Measurements from ENCODE around the gene SV2B. TPM values are rescaled to one million over a fixed set of nuclear protein-coding genes. Genes with fewer than 3 reads are reported as not detected.

Gene SV2B
- total and polyA plus RNA-seq, 9 of the 15 experiments (the other 6 are each of a cell fraction or from before 2014, with no cell fraction given): 0.01 to 0.25 (median 0.11) TPM

GRCh38 chr15:91102546-91103330 lies 2.7 kb downstream of the SV2B start:
- POLR2A ChIA-PET: no interaction called here
- Histone ChIP-seq H2AFZ (ENCODE audit: low read depth, low read length) (no peak overlapping the region), H3K9me1 (ENCODE audit: control insufficient read depth, insufficient read depth, low read length) (peaks cover 4% of the 10 kb centered on the region), H3K36me3 (ENCODE audit: control insufficient read depth, insufficient read depth, low read length) (no peaks in the 10 kb centered on the region), H3K27ac (ENCODE audit: extremely low read depth, low read depth, low read length) (no peak overlapping the region), H3K9ac (ENCODE audit: insufficient read depth in 1 of 2, low read depth in 2 of 2, low read length in 2 of 2) (no peak overlapping the region), H3K27me3 (ENCODE audit: control insufficient read depth in 2 of 2, insufficient read depth in 2 of 2, low read length in 2 of 2) (peaks cover 33 to 48% of the 10 kb centered on the region in 2 experiments), H3K4me1 (replicated peaks in 1 of 2; ENCODE audit: control insufficient read depth in 2 of 2, insufficient read depth in 2 of 2, low read length in 2 of 2) (peaks cover 0 to 7% of the 10 kb centered on the region in 2 experiments; a peak in 3 of 5 replicates), H3K4me3 (no peak overlapping the region), H4K20me1 (replicated peaks; ENCODE audit: control insufficient read depth, insufficient read depth, low read length) (no peaks in the 10 kb centered on the region), H3K4me2 (ENCODE audit: insufficient read depth, low read length) (no peak overlapping the region), H3K79me2 (ENCODE audit: control insufficient read depth, insufficient read depth, low read length) (no peaks in the 10 kb centered on the region), H3K9me3 (replicated peaks; ENCODE audit: control insufficient read depth, insufficient read depth, low read depth, low read length) (no peaks in the 10 kb centered on the region)
- in situ Hi-C loops (cut with MboI): no loop called here
- intact Hi-C loops (cut with micrococcal nuclease): no loop called here
- ATAC-seq: no peak
- BruUV-seq (replicated peaks): no TSS peak
- no peak for DNase-seq (ENCODE audit: extremely low read depth in 1 of 4, low spot score in 3 of 4)
- WGBS (ENCODE audit: insufficient coverage, low coverage, missing lambda C conversion rate): 0% methylated on average over 6 of the region's 6 CpGs
- no peak for FAIRE-seq
- CTCF ChIA-PET (ENCODE audit: low intra/inter-chr PET ratio): no interaction called here
- TF ChIP-seq CCNT2 (IDR thresholded peaks at IDR 0.05; ENCODE audit: borderline replicate concordance, extremely low read depth, insufficient read length, low read depth, low read length) (no peak), SNIP1 (IDR thresholded peaks at IDR 0.05; ENCODE audit: low read depth) (no peak), HMGN3 (IDR thresholded peaks at IDR 0.05; ENCODE audit: borderline replicate concordance, extremely low read depth, insufficient read length, low read depth, low read length) (no peak), THRAP3 (IDR thresholded peaks at IDR 0.05; ENCODE audit: borderline replicate concordance) (no peak), PRDM10 (IDR thresholded peaks at IDR 0.05; ENCODE audit: partially characterized antibody) (no peak), CSDE1 (IDR thresholded peaks at IDR 0.05) (no peak), IRF9 (tag; IDR thresholded peaks at IDR 0.05) (no peak), ZNF518B (CRISPR knock-in tag; IDR thresholded peaks at IDR 0.05) (no peak), DACH1 (IDR thresholded peaks at IDR 0.05; ENCODE audit: partially characterized antibody) (no peak), RFX7 (CRISPR knock-in tag; IDR thresholded peaks at IDR 0.05) (no peak), SMAD4 (CRISPR knock-in tag; conservative IDR thresholded peaks at IDR 0.05) (no peak), ZBED1 (IDR thresholded peaks at IDR 0.05) (no peak), ZNF699 (CRISPR knock-in tag; IDR thresholded peaks at IDR 0.05; ENCODE audit: insufficient replicate concordance) (no peak), YBX1 (IDR thresholded peaks at IDR 0.05) (no peak)

All from K562 (cell line).